Tongue (tissue), 2 donors: Measurements from ENCODE around the gene CCDC85C. TPM values are rescaled to one million over a fixed set of nuclear protein-coding genes. Genes with fewer than 3 reads are reported as not detected.

Experiments
- DNase-seq: peaks from one replicate; pipeline ENCODE4 v3.0.0-alpha.2; 2015
- total RNA-seq: library from RNA; depleted of rRNA; stranded (reverse); fragments of >200 nt; gene quantifications from one replicate; pipeline ENCODE4 v1.2.3, GENCODE V29; 2014

Gene CCDC85C
- total RNA-seq, 1 donor from 2014 or later, result 8.4 TPM

GRCh38 chr14:99572173-99572999, 31.6 kb downstream of the CCDC85C start:
- peak; percentile 75 for DNase-seq

GRCh38 chr14:99571303-99571986, 32.6 kb downstream of the CCDC85C start:
- no peak for DNase-seq

- no peak for DNase-seq
These were observed 33.3 kb downstream of the CCDC85C start for GRCh38 chr14:99570544-99571302.

GRCh38 chr14:99569725-99570543, 34.1 kb downstream of the CCDC85C start:
- DNase-seq, result no peak

- peak; percentile 47 for DNase-seq
These were observed 35.1 kb downstream of the CCDC85C start for GRCh38 chr14:99568567-99569560.

- no peak for DNase-seq
These were observed 37.3 kb downstream of the CCDC85C start for GRCh38 chr14:99566390-99567354.

GRCh38 chr14:99566009-99566389, 38.0 kb downstream of the CCDC85C start:
- no peak for DNase-seq

- DNase-seq, result no peak
These were observed 38.6 kb downstream of the CCDC85C start for GRCh38 chr14:99565383-99565782.

- no peak for DNase-seq
These were observed 39.1 kb downstream of the CCDC85C start for GRCh38 chr14:99564926-99565259.

- peak; percentile 94 for DNase-seq
These were observed 39.6 kb downstream of the CCDC85C start for GRCh38 chr14:99564256-99564925.

- no peak for DNase-seq
These were observed 40.3 kb downstream of the CCDC85C start for GRCh38 chr14:99563749-99564129.

GRCh38 chr14:99562856-99563748, 40.9 kb downstream of the CCDC85C start:
- peak; percentile 57 for DNase-seq

GRCh38 chr14:99561864-99562263, 42.1 kb downstream of the CCDC85C start:
- DNase-seq, result no peak

GRCh38 chr14:99560922-99561683, 42.9 kb downstream of the CCDC85C start:
- DNase-seq, result no peak

GRCh38 chr14:99560403-99560802, 43.6 kb downstream of the CCDC85C start:
- no peak for DNase-seq

GRCh38 chr14:99559286-99559990, 44.6 kb downstream of the CCDC85C start:
- no peak for DNase-seq
